OCI-LY7 (cell line): Measurements from ENCODE around the gene GNG7. TPM values are rescaled to one million over a fixed set of nuclear protein-coding genes. Genes with fewer than 3 reads are reported as not detected.
"Not testable (repeated sequence)": the region's sequence is repeated elsewhere in the genome, so short reads cannot be mapped to it uniquely, and the experiment has no call there.

Experiments used
- BruUV-seq: library from RNA; stranded (reverse); fragments of 400-500 nt; replicated peaks from 2 replicates; lab custom pipeline; 2021; lab: Mats Ljungman, UMichigan
- CTCF ChIA-PET: fragments of 300-600 bp; sonication (Branson Sonifier 250); formaldehyde crosslinking; loops from one replicate; lab custom pipeline; 2022; ENCODE audit warnings: antibody characterized with exemption; ENCODE audit not compliant: unreplicated experiment; lab: Charles Lee
- POLR2A ChIA-PET: fragments of 300-600 bp; sonication (Branson Sonifier 250); formaldehyde crosslinking; loops from one replicate; lab custom pipeline; 2022; ENCODE audit warnings: antibody characterized with exemption; lab: Charles Lee
- DNase-seq: peaks from one replicate; pipeline ENCODE4 v3.0.0-alpha.2; 2015; ENCODE audit warnings: low spot score
- H2AFZ ChIP-seq: fragments of 200-600 bp; sonication (generic), shearing (Covaris generic); 2 replicates; pipeline ENCODE4 v1.6.1; 2014; ENCODE audit warnings: mild to moderate bottlenecking, antibody characterized with exemption, low read length, moderate library complexity
- H3K27ac ChIP-seq: fragments of 200-600 bp; sonication (generic); 2 replicates; pipeline ENCODE4 v1.5.1; 2014; ENCODE audit warnings: mixed run types, low read depth, mild to moderate bottlenecking, moderate library complexity, low read length, inconsistent platforms; ENCODE audit not compliant: poor library complexity, severe bottlenecking
- H3K36me3 ChIP-seq: fragments of 200-600 bp; sonication (generic); 2 replicates; pipeline ENCODE4 v1.6.1; 2014; ENCODE audit warnings: mild to moderate bottlenecking, antibody characterized with exemption, low read length, moderate library complexity, mixed read lengths; ENCODE audit not compliant: insufficient read depth
- H3K4me1 ChIP-seq: fragments of 200-600 bp; sonication (generic); 2 replicates; pipeline ENCODE4 v1.5.1; 2014; ENCODE audit warnings: mild to moderate bottlenecking, low read length; ENCODE audit not compliant: insufficient read depth, poor library complexity, severe bottlenecking
- H3K4me2 ChIP-seq: fragments of 200-600 bp; sonication (generic); 2 replicates; pipeline ENCODE4 v1.6.1; 2014; ENCODE audit warnings: mild to moderate bottlenecking, low read length
- H3K4me3 ChIP-seq: fragments of 200-600 bp; sonication (generic); 2 replicates; pipeline ENCODE4 v1.5.1; 2014; ENCODE audit warnings: mild to moderate bottlenecking, low read depth, low read length; ENCODE audit not compliant: poor library complexity, severe bottlenecking
- H3K79me2 ChIP-seq: fragments of 200-600 bp; sonication (generic); 2 replicates; pipeline ENCODE4 v1.6.1; 2016; ENCODE audit warnings: low read depth, mild to moderate bottlenecking, low read length, moderate library complexity, mixed read lengths; ENCODE audit not compliant: insufficient read depth
- H3K9me2 ChIP-seq: fragments of 200-600 bp; sonication (generic); 2 replicates; pipeline ENCODE4 v1.6.1; 2016; ENCODE audit warnings: mild to moderate bottlenecking, low read length, mixed read lengths; ENCODE audit not compliant: insufficient read depth
- H3K9me3 ChIP-seq: fragments of 200-600 bp; sonication (generic); 2 replicates; pipeline ENCODE4 v1.6.1; 2014; ENCODE audit warnings: mild to moderate bottlenecking, mixed run types, low read length, mixed read lengths
- H4K20me1 ChIP-seq: fragments of 200-600 bp; sonication (generic); 2 replicates; pipeline ENCODE4 v1.6.1; 2014; ENCODE audit warnings: mild to moderate bottlenecking, antibody characterized with exemption, low read length, moderate library complexity, mixed read lengths; ENCODE audit not compliant: insufficient read depth
- EZH2phosphoT487 ChIP-seq: fragments of 200-600 bp; sonication (generic); IDR thresholded peaks from 2 replicates; pipeline ENCODE4 v1.6.1; 2018; ENCODE audit warnings: low read depth, borderline replicate concordance, mild to moderate bottlenecking, mixed run types, antibody characterized with exemption, low read length, moderate library complexity, mixed read lengths
- intact Hi-C: fragments of 100-400 bp; cut with micrococcal nuclease; formaldehyde crosslinking; loops from one replicate; pipeline ENCODE4 v1.10.0; 2022; ENCODE audit not compliant: unreplicated experiment
- total RNA-seq, 2 experiments: library from RNA; depleted of rRNA in 1 of 2; stranded (reverse); fragments of >200 nt in 1 of 2; shearing (Covaris generic) in 1 of 2; gene quantifications; 2 replicates each; pipeline ENCODE4 v1.2.3, GENCODE V29; 2014 to 2022
- TF ChIP-seq, protein P1 (sequence below): fragments of 200-600 bp; sonication (generic); conservative IDR thresholded peaks from 2 replicates; pipeline ENCODE4 v1.5.1; 2014; ENCODE audit warnings: mild to moderate bottlenecking, antibody characterized with exemption, low read length, moderate library complexity, mixed read lengths

GNG7 gene
- total RNA-seq, 2 experiments from 2014 or later: 13.9 to 15.3 TPM

DNA sequence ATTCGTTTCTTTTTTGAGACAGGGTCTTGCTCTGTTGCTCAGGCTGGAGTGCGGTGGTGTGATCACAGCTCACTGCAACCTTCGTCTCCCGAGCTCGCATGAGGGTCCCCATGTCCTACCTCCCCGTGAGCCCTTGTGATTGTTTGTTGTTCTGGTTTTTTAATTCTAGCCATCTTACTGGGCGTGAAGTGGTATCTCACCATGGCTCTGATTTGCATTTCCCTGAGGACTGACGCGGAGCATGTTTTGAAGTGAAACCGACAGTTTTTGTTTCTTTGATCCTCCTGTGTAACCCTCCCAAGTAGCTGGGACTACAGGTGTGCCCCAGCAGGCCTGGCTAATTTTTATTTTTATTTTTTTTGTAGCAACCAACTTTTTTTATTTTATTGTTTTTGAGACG is 21.7 kb downstream of the GNG7 start:
- BruUV-seq: no TSS peak
- H2AFZ ChIP-seq: peak overlapping the region; percentile 43; the same call in 1 of the 2 replicates
- TF ChIP-seq, protein P1, sequence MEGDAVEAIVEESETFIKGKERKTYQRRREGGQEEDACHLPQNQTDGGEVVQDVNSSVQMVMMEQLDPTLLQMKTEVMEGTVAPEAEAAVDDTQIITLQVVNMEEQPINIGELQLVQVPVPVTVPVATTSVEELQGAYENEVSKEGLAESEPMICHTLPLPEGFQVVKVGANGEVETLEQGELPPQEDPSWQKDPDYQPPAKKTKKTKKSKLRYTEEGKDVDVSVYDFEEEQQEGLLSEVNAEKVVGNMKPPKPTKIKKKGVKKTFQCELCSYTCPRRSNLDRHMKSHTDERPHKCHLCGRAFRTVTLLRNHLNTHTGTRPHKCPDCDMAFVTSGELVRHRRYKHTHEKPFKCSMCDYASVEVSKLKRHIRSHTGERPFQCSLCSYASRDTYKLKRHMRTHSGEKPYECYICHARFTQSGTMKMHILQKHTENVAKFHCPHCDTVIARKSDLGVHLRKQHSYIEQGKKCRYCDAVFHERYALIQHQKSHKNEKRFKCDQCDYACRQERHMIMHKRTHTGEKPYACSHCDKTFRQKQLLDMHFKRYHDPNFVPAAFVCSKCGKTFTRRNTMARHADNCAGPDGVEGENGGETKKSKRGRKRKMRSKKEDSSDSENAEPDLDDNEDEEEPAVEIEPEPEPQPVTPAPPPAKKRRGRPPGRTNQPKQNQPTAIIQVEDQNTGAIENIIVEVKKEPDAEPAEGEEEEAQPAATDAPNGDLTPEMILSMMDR: no peak
- no peak for TF ChIP-seq EZH2phosphoT487
- peak; percentile 92 for DNase-seq
- no peaks in the 10 kb centered on the region for H3K79me2 ChIP-seq
- peaks cover 37% of the 10 kb centered on the region for H3K4me1 ChIP-seq
- ChIA-PET CTCF (no interaction called here), POLR2A (interaction anchor here (0.5 to 0.7 kb wide), 4 partner anchors 19 to 443 kb away, joined by 3 to 5 read pairs (median 4); no protein-coding TSS in a partner anchor)
- H3K4me2 ChIP-seq: peak overlapping the region; percentile 68
- H3K27ac ChIP-seq: peak overlapping the region; percentile 78
- H3K36me3 ChIP-seq: peaks cover 25% of the 10 kb centered on the region
- no peaks in the 10 kb centered on the region for H4K20me1 ChIP-seq
- no peaks in the 10 kb centered on the region for H3K9me2 ChIP-seq
- H3K4me3 ChIP-seq: peak overlapping the region; percentile 45
- intact Hi-C loops: loop anchor here (2.0 kb wide), 1 partner anchor 18 kb away; no protein-coding TSS in a partner anchor
- peaks cover 20% of the 10 kb centered on the region for H3K9me3 ChIP-seq

DNA sequence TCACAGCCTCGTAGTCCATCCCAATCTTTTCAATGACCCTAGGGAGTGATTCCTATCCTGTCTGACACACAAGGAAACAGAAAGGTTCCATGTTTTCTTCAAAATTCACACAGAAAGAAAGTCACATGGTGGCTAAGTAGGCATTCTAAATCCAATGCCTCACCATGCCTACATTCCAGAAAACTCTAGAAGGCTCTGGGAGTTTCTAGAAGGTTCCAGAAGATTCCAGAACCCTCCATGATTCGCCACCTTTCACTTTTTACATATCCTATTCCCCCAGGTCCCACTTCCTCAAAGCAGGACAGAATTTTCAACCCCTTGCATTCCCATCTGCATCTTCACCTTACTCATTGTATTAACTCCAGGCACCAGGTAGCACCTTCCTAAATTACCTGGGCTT is 23.1 kb downstream of the GNG7 start:
- Histone ChIP-seq H3K79me2 (no peaks in the 10 kb centered on the region), H3K9me2 (no peaks in the 10 kb centered on the region), H3K4me3 (no peak overlapping the region), H3K27ac (no peak overlapping the region), H3K4me2 (no peak overlapping the region), H3K4me1 (peaks cover 37% of the 10 kb centered on the region), H2AFZ (no peak overlapping the region), H3K36me3 (peaks cover 25% of the 10 kb centered on the region), H3K9me3 (peaks cover 20% of the 10 kb centered on the region), H4K20me1 (no peaks in the 10 kb centered on the region)
- intact Hi-C loops: no loop called here
- ChIA-PET CTCF (no interaction called here), POLR2A (no interaction called here)
- TF ChIP-seq, protein P1: no peak
- TF ChIP-seq EZH2phosphoT487: no peak
- DNase-seq: no peak
- no TSS peak for BruUV-seq

DNA sequence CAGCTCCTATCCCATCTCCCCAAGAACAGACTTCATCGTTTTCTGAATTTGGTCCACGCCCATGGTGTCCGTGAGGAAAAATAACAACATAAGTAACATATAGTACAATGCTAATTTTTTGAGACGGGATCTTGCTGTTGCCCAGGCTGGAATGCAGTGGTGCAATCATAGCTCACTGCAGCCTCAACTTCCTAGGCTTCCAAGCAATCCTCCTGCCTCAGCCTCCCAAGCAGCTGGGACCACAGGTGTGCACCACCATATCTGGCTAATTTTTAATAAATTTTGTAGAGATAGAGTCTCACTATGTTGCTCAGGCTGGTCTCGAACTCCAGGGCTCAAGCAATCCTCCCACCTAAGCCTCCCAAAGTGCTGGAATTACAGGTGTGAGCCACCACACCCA is 23.5 kb downstream of the GNG7 start:
- BruUV-seq, intact Hi-C loops: not testable (repeated sequence)

More for the DNA sequence above, 23.5 kb downstream of the GNG7 start:
- H3K4me3 ChIP-seq, H3K9me2 ChIP-seq, CTCF ChIA-PET, H2AFZ ChIP-seq, H3K79me2 ChIP-seq, DNase-seq, POLR2A ChIA-PET, H4K20me1 ChIP-seq, H3K27ac ChIP-seq, H3K4me2 ChIP-seq: not testable (repeated sequence)
- peaks cover 37% of the 10 kb centered on the region for H3K4me1 ChIP-seq
- H3K36me3 ChIP-seq: peaks cover 25% of the 10 kb centered on the region
- peaks cover 20% of the 10 kb centered on the region for H3K9me3 ChIP-seq
